Stimulated activated CD8-positive, alpha-beta memory T cell treated with anti-CD3 and anti-CD28 coated beads, Interleukin-4, amount 100 ng/mL, for 1 hour (primary cell): ENCODE results near the gene KRT31.
A peak's percentile ranks its signal among the peaks of the same experiment; 100 is the strongest.
"Not testable (repeated sequence)": the region's sequence is repeated elsewhere in the genome, so short reads cannot be mapped to it uniquely, and the experiment has no call there.

Experiments
- DNase-seq, 2 donors: peaks; one replicate each; pipeline ENCODE4 v3.0.0-alpha.2; 2020; ENCODE audit warnings: low read depth in 2 of 2, low spot score in 1 of 2

KRT31 gene

GRCh38 chr17:41418116-41418860 lies 20.9 kb upstream of the KRT31 start:
- no peak for DNase-seq

- DNase-seq = no peak
These were observed 20.2 kb upstream of the KRT31 start for GRCh38 chr17:41417576-41418015.

- DNase-seq = no peak
These were observed 19.7 kb upstream of the KRT31 start for GRCh38 chr17:41417127-41417526.

- no peak for DNase-seq
These were observed 19.1 kb upstream of the KRT31 start for GRCh38 chr17:41416479-41416878.

- no peak for DNase-seq
These were observed 18.5 kb upstream of the KRT31 start for GRCh38 chr17:41415833-41416335.

GRCh38 chr17:41415411-41415810 lies 18.0 kb upstream of the KRT31 start:
- no peak for DNase-seq

GRCh38 chr17:41413982-41414381 lies 16.6 kb upstream of the KRT31 start:
- no peak for DNase-seq

GRCh38 chr17:41413353-41413957 lies 16.0 kb upstream of the KRT31 start:
- DNase-seq = no peak

- no peak for DNase-seq
These were observed 13.8 kb upstream of the KRT31 start for GRCh38 chr17:41411072-41411840.

GRCh38 chr17:41407226-41407625 lies 9.8 kb upstream of the KRT31 start:
- no peak for DNase-seq

- no peak for DNase-seq
These were observed 8.8 kb upstream of the KRT31 start for GRCh38 chr17:41406205-41406604.

- peak in 1 of 2 donors; percentile 3 for DNase-seq
These were observed 6.7 kb upstream of the KRT31 start for GRCh38 chr17:41404024-41404671.

- DNase-seq = no peak
These were observed 6.1 kb upstream of the KRT31 start for GRCh38 chr17:41403404-41404023.

- DNase-seq = no peak
These were observed 4.8 kb upstream of the KRT31 start for GRCh38 chr17:41402161-41402560.

- no peak for DNase-seq
These were observed 1.1 kb downstream of the KRT31 start for GRCh38 chr17:41396340-41396739.

- DNase-seq = no peak
These were observed 1.8 kb downstream of the KRT31 start for GRCh38 chr17:41395611-41396010.

GRCh38 chr17:41395044-41395443 lies 2.4 kb downstream of the KRT31 start:
- not testable (repeated sequence) for DNase-seq

- DNase-seq = no peak
These were observed 3.0 kb downstream of the KRT31 start for GRCh38 chr17:41394254-41394996.

GRCh38 chr17:41393826-41394225 lies 3.6 kb downstream of the KRT31 start:
- no peak for DNase-seq

GRCh38 chr17:41393294-41393693 lies 4.1 kb downstream of the KRT31 start:
- no peak for DNase-seq
